Sigmoid colon (tissue), 4 donors: ENCODE data around the gene MAPKAP1.

Experiments
- CTCF ChIP-seq, 4 experiments: fragments of 450-650 bp in 3 of 4; fragments of 200-600 bp in 1 of 4; IDR thresholded peaks; one replicate each; pipeline ENCODE4 v1.5.1; 2016 to 2019; ENCODE audit warnings: antibody characterized with exemption in 4 of 4, mild to moderate bottlenecking in 3 of 4, moderate library complexity in 2 of 4
- EP300 ChIP-seq, 4 donors: sonication (generic); formaldehyde crosslinking; IDR thresholded peaks; one replicate each; pipeline ENCODE4 v1.6.1; 2017; ENCODE audit warnings: antibody characterized with exemption in 4 of 4
- POLR2A ChIP-seq, 2 donors: fragments of 450-650 bp; IDR thresholded peaks; one replicate each; pipeline ENCODE4 v1.6.1; 2016; ENCODE audit warnings: antibody characterized with exemption in 2 of 2, mild to moderate bottlenecking in 2 of 2, moderate library complexity in 2 of 2

GRCh38 chr9:125476645-125477044 lies 230.4 kb downstream of the MAPKAP1 start:
- TF ChIP-seq CTCF (IDR thresholded peaks at IDR 0.05) (no peak), POLR2A (IDR thresholded peaks at IDR 0.05) (no peak), EP300 (IDR thresholded peaks at IDR 0.05) (no peak)
